ENCODE results near the gene GRM4.

GRCh38 chr6:34044945-34045595 lies 100.8 kb downstream of the GRM4 start:
- TF ChIP-seq POLR2AphosphoS5 (IDR thresholded peaks at IDR 0.05; ENCODE audit: borderline replicate concordance, low read depth, low read length) (no peak), EZH2 (IDR thresholded peaks at IDR 0.05) (no peak), FOXP2 (optimal IDR thresholded peaks at IDR 0.05; ENCODE audit: control extremely low read depth, extremely low read length, insufficient read depth) (no peak)

Data from SK-N-MC (cell line).